Panc1 (cell line): ENCODE results near the gene APOC3. TPM values are rescaled to one million over a fixed set of nuclear protein-coding genes. Genes with fewer than 3 reads are reported as not detected.

Experiments used
- ATAC-seq: fragments of 200-7000 bp; cut with Tn5 transposase; 2 replicates; pipeline ENCODE4 v1.9.1; 2020; ENCODE audit warnings: mild to moderate bottlenecking, moderate library complexity
- BruUV-seq: library from RNA; stranded (reverse); fragments of 400-500 nt; replicated peaks from 2 replicates; lab custom pipeline; 2021; lab: Mats Ljungman, UMichigan
- CTCF ChIA-PET: fragments of 300-600 bp; sonication (Branson Sonifier 250); formaldehyde crosslinking; loops from one replicate; lab custom pipeline; 2022; ENCODE audit warnings: antibody characterized with exemption; lab: Charles Lee
- POLR2A ChIA-PET: fragments of 300-600 bp; sonication (Branson Sonifier 250); formaldehyde crosslinking; loops from one replicate; lab custom pipeline; 2022; ENCODE audit warnings: antibody characterized with exemption; lab: Charles Lee
- DNase-seq: peaks from one replicate; pipeline ENCODE4 v3.0.0-alpha.2; 2010; ENCODE audit warnings: low read depth, low spot score
- H3K27ac ChIP-seq: 2 replicates; pipeline ENCODE4 v1.5.1; 2011; ENCODE audit warnings: mild to moderate bottlenecking, low read length, inconsistent platforms
- H3K27me3 ChIP-seq: fragments of 200-500 bp; sonication (Bioruptor generic); 2 replicates; pipeline ENCODE4 v1.6.0; 2014; ENCODE audit warnings: low read length, inconsistent platforms; ENCODE audit not compliant: control insufficient read depth, insufficient read depth
- H3K36me3 ChIP-seq: fragments of 200-500 bp; sonication (Bioruptor generic); 2 replicates; pipeline ENCODE4 v1.5.1; 2014; ENCODE audit warnings: inconsistent platforms, mild to moderate bottlenecking, low read length, moderate library complexity; ENCODE audit not compliant: control insufficient read depth, insufficient read depth
- H3K4me1 ChIP-seq: 2 replicates; pipeline ENCODE4 v1.5.1; 2011; ENCODE audit warnings: inconsistent platforms, mild to moderate bottlenecking, low read length, moderate library complexity; ENCODE audit not compliant: control insufficient read depth, insufficient read depth
- H3K4me3 ChIP-seq, 2 experiments: 2 replicates each; pipeline ENCODE4 v1.5.1; 2011 to 2012; ENCODE audit warnings: low read depth in 2 of 2, low read length in 2 of 2, mild to moderate bottlenecking in 2 of 2, inconsistent platforms in 1 of 2, moderate library complexity in 1 of 2
- H3K9me3 ChIP-seq: fragments of 200-500 bp; sonication (Bioruptor generic); 2 replicates; pipeline ENCODE4 v1.5.1; 2014; ENCODE audit warnings: low read depth, mild to moderate bottlenecking, inconsistent platforms, low read length, moderate library complexity; ENCODE audit not compliant: control insufficient read depth, insufficient read depth
- POLR2AphosphoS5 ChIP-seq: IDR thresholded peaks from 2 replicates; pipeline ENCODE4 v1.6.1; 2012; ENCODE audit warnings: mild to moderate bottlenecking, low read depth, low read length, moderate library complexity
- REST ChIP-seq, 2 experiments: IDR thresholded peaks; 2 replicates each; pipeline ENCODE4 v1.6.1; 2011 to 2012; ENCODE audit warnings: low read depth in 2 of 2, control low read depth in 1 of 2, low read length in 1 of 2, mild to moderate bottlenecking in 1 of 2, moderate library complexity in 1 of 2; ENCODE audit not compliant: insufficient read depth in 1 of 2
- SIN3A ChIP-seq: IDR thresholded peaks from 2 replicates; pipeline ENCODE4 v1.6.1; 2012; ENCODE audit warnings: low read depth, mild to moderate bottlenecking, low read length, moderate library complexity, borderline replicate concordance; ENCODE audit not compliant: insufficient read depth
- TCF7L2 ChIP-seq: IDR thresholded peaks from 2 replicates; pipeline ENCODE4 v1.6.1; 2011; ENCODE audit warnings: mild to moderate bottlenecking, low read depth, low read length, inconsistent platforms
- in situ Hi-C: cut with HindIII; loops from 2 replicates; pipeline ENCODE4 v1.10.0; 2016; ENCODE audit warnings: low sequenced_read_pairs, low pct_unique_long_range_greater_than_20kb
- intact Hi-C: fragments of 100-400 bp; cut with micrococcal nuclease; formaldehyde crosslinking; loops from one replicate; pipeline ENCODE4 v1.10.0; 2022; ENCODE audit not compliant: unreplicated experiment
- total RNA-seq: library from RNA; stranded (reverse); gene quantifications from one replicate; pipeline ENCODE4 v1.2.1, GENCODE V29; 2021; ENCODE audit not compliant: unreplicated experiment
- TF ChIP-seq, protein P1 (sequence below): fragments of 450-650 bp; IDR thresholded peaks from 2 replicates; pipeline ENCODE4 v1.5.1; 2017; ENCODE audit warnings: mild to moderate bottlenecking

Gene APOC3
- total RNA-seq, 1 experiment from 2014 or later: 1.2 TPM

DNA sequence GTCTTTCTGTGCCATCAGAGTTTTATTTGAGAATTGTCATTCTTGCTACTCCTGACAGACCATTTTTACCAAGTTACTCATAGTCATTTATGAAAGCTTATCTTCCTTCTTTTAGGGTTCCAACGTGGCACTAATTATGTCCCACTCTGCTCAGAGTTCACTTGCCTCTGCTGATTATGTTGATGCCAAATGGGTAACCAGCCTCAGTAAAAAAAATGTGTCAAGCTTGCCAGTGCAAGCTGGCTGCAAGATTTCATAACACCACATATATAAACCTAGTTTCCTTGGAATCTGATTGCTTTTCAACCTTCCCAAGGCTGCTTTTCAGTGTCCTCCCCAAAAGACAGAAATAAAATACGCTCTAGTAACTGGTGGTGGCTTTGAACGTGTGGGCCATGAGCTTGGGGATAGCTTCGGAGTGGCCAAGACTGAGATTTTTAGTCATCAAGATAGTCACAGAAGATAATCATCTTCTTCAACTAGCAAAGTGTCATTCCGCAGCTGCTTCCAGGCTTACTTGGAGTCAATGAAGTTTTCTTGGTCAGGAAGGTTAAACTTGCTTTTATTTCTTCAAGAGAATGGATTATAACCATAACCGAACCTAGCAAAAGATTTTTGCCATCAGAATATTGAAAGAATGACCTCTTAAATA, 37.2 kb downstream of the APOC3 start:
- H3K4me1 ChIP-seq: no peaks in the 10 kb centered on the region
- intact Hi-C loops (no loop called here), in situ Hi-C loops (no loop called here)
- no peak overlapping the region for H3K27ac ChIP-seq
- H3K9me3 ChIP-seq: no peaks in the 10 kb centered on the region
- ChIA-PET CTCF (no interaction called here), POLR2A (no interaction called here)
- H3K36me3 ChIP-seq: peaks cover 8% of the 10 kb centered on the region; the same call in 1 of the 2 replicates
- ATAC-seq: no peak
- TSS peak; percentile 32 for BruUV-seq
- H3K27me3 ChIP-seq: no peaks in the 10 kb centered on the region
- TF ChIP-seq POLR2AphosphoS5: no peak
- no peak for TF ChIP-seq TCF7L2
- TF ChIP-seq SIN3A: no peak
- TF ChIP-seq, protein P1, sequence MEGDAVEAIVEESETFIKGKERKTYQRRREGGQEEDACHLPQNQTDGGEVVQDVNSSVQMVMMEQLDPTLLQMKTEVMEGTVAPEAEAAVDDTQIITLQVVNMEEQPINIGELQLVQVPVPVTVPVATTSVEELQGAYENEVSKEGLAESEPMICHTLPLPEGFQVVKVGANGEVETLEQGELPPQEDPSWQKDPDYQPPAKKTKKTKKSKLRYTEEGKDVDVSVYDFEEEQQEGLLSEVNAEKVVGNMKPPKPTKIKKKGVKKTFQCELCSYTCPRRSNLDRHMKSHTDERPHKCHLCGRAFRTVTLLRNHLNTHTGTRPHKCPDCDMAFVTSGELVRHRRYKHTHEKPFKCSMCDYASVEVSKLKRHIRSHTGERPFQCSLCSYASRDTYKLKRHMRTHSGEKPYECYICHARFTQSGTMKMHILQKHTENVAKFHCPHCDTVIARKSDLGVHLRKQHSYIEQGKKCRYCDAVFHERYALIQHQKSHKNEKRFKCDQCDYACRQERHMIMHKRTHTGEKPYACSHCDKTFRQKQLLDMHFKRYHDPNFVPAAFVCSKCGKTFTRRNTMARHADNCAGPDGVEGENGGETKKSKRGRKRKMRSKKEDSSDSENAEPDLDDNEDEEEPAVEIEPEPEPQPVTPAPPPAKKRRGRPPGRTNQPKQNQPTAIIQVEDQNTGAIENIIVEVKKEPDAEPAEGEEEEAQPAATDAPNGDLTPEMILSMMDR: 0 out of 2 replicates have a peak, but pooled peaks have one; percentile 6
- no peak overlapping the region for H3K4me3 ChIP-seq
- no peak for DNase-seq

GRCh38 chr11:116867619-116868018, 37.9 kb downstream of the APOC3 start:
- Histone ChIP-seq H3K27ac (no peak overlapping the region), H3K4me3 (no peak overlapping the region), H3K9me3 (no peaks in the 10 kb centered on the region), H3K36me3 (peaks cover 8% of the 10 kb centered on the region; the same call in 1 of the 2 replicates), H3K4me1 (no peaks in the 10 kb centered on the region), H3K27me3 (no peaks in the 10 kb centered on the region)
- ChIA-PET POLR2A (interaction anchor here (0.5 kb wide), 1 partner anchor 276 kb away, joined by 5 read pairs; no protein-coding TSS in a partner anchor), CTCF (no interaction called here)
- DNase-seq: no peak
- in situ Hi-C loops (no loop called here), intact Hi-C loops (no loop called here)
- ATAC-seq: no peak
- BruUV-seq: no TSS peak
- TF ChIP-seq POLR2AphosphoS5: no peak
- TF ChIP-seq TCF7L2: no peak
- TF ChIP-seq REST (IDR thresholded peaks at IDR 0.05; ENCODE audit: insufficient read depth in 1 of 2, low read depth in 2 of 2, low read length in 1 of 2): no peak
- TF ChIP-seq, protein P1: no peak
- TF ChIP-seq SIN3A: no peak
